NCI-H774 (cell line): ENCODE measurements around the gene SHC3.

Experiments
- DNase-seq: peaks from one replicate; lab custom pipeline; 2025; lab: John Stamatoyannopoulos, UW

Gene SHC3

GRCh38 chr9:89107406-89107805 is 71.2 kb downstream of the SHC3 start:
- DNase-seq = no peak

GRCh38 chr9:89106224-89106851 is 72.3 kb downstream of the SHC3 start:
- DNase-seq = no peak

GRCh38 chr9:89104821-89105220 is 73.8 kb downstream of the SHC3 start:
- no peak for DNase-seq

GRCh38 chr9:89097219-89097618 is 81.4 kb downstream of the SHC3 start:
- DNase-seq = no peak

- no peak for DNase-seq
Measured at GRCh38 chr9:89096807-89097206, 81.8 kb downstream of the SHC3 start.

GRCh38 chr9:89095761-89096528 is 82.7 kb downstream of the SHC3 start:
- no peak for DNase-seq

GRCh38 chr9:89093201-89093975 is 85.2 kb downstream of the SHC3 start:
- no peak for DNase-seq

- no peak for DNase-seq
Measured at GRCh38 chr9:89089176-89089575, 89.4 kb downstream of the SHC3 start.

GRCh38 chr9:89083626-89084025 is 95.0 kb downstream of the SHC3 start:
- DNase-seq = no peak

- DNase-seq = no peak
Measured at GRCh38 chr9:89080193-89080592, 98.4 kb downstream of the SHC3 start.

- DNase-seq = no peak
Measured at GRCh38 chr9:89079391-89079790, 99.2 kb downstream of the SHC3 start.

GRCh38 chr9:89078860-89079259 is 99.8 kb downstream of the SHC3 start:
- no peak for DNase-seq

- DNase-seq = no peak
Measured at GRCh38 chr9:89078421-89078820, 100.2 kb downstream of the SHC3 start.

- DNase-seq = no peak
Measured at GRCh38 chr9:89077519-89077918, 101.1 kb downstream of the SHC3 start.

- no peak for DNase-seq
Measured at GRCh38 chr9:89073397-89073796, 105.2 kb downstream of the SHC3 start.

GRCh38 chr9:89071591-89071990 is 107.0 kb downstream of the SHC3 start:
- DNase-seq = no peak

GRCh38 chr9:89066835-89067234 is 111.8 kb downstream of the SHC3 start:
- DNase-seq = no peak

GRCh38 chr9:89065921-89066320 is 112.7 kb downstream of the SHC3 start:
- no peak for DNase-seq

GRCh38 chr9:89060790-89061189 is 117.8 kb downstream of the SHC3 start:
- DNase-seq = no peak

GRCh38 chr9:89059925-89060506 is 118.6 kb downstream of the SHC3 start:
- no peak for DNase-seq

GRCh38 chr9:89058906-89059305 is 119.7 kb downstream of the SHC3 start:
- DNase-seq = no peak

- DNase-seq = no peak
Measured at GRCh38 chr9:89054865-89055495, 123.6 kb downstream of the SHC3 start.
